ENCODE measurements around the gene ASB1.

The ASB1 gene

GRCh38 chr2:238497610-238498005, 70.9 kb downstream of the ASB1 start:
- DNase-seq, result no peak

GRCh38 chr2:238498188-238498587, 71.5 kb downstream of the ASB1 start:
- no peak for DNase-seq

GRCh38 chr2:238498691-238499295, 72.1 kb downstream of the ASB1 start:
- no peak for DNase-seq

DNA sequence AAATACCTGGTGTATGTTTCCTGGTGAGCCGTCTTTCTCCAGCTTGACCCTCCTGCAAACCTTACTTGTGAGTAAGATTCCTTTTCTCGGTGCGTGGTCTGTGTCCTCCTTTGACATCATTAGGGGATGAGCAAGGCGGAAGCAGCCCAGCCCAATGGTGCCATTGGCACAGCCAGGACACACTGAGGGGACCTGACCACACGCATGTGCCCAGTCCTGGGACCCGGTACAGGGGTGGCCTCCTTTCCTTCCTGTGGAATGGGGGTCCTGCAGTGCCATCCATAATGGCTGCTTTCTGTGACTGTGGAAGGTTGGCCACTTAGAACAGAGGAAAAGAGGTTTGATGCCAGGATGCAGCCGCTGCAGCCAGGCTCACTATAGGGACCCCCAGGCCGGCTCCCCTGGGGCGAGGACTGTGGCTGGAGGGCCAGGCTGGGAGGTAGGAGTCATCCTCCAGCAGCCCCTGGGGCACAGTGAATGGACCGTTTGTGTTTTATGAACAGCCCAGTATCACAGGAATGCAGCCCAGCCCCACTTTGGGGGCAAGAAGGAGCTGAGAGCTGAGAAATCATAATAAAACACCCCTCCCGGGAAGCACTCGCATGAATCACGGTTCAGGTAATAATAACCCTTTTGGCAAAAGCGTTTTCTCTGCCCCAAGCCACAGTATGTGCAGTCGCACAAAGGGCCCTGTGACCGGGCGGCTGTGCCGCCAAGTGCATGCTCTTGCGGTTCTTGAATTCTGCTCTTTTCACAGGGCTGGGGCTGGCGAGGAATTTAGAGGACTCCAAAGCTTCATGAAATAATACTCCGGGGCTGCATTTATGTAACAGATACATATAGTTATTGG, 73.2 kb downstream of the ASB1 start:
- DNase-seq, result no peak

- no peak for DNase-seq
Measured at GRCh38 chr2:238501311-238501710, 74.6 kb downstream of the ASB1 start.
